ENCODE results near the gene SLC35B2.

DNA sequence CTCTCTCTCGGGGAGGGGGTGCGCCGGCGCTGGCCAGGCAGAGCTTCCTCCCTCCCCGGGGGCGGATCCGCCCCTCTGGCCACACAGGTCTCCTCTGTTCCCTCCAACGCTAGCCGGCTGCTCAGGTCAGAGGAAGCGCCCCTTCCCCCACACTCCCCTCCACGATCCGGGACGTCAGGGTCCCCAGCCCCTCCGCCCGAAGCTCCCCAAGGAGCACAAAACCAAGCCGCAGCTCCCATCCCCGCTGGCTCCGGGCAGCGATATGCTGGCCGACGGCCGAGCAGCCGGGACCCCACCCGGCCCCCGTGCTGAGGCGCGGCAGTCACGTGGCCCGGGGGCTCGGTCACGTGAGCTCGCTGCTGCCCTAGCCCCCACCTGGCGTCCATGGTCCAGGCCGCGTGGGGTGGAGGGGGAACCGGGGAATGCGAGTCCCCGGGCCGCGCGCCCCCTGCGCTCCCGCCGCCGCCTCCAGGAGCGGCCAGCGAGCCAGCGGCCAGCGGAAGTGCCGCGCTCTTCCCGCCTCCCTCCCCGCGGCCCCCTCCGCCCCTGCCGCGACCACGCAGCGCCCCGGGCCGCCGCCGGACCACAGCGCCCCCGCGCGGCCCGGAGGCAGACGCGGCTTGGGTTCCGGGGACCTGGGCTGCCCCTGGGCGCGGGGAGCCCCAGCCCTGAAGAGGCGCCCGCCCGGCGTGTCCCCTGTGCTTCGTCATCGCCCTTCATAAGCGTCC lies at the start of gene SLC35B2:
- TF ChIP-seq, protein P1, sequence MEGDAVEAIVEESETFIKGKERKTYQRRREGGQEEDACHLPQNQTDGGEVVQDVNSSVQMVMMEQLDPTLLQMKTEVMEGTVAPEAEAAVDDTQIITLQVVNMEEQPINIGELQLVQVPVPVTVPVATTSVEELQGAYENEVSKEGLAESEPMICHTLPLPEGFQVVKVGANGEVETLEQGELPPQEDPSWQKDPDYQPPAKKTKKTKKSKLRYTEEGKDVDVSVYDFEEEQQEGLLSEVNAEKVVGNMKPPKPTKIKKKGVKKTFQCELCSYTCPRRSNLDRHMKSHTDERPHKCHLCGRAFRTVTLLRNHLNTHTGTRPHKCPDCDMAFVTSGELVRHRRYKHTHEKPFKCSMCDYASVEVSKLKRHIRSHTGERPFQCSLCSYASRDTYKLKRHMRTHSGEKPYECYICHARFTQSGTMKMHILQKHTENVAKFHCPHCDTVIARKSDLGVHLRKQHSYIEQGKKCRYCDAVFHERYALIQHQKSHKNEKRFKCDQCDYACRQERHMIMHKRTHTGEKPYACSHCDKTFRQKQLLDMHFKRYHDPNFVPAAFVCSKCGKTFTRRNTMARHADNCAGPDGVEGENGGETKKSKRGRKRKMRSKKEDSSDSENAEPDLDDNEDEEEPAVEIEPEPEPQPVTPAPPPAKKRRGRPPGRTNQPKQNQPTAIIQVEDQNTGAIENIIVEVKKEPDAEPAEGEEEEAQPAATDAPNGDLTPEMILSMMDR (IDR thresholded peaks at IDR 0.05): peak; percentile 28 to 94 (median 93)
- TF ChIP-seq POLR2A (IDR thresholded peaks at IDR 0.05): peak; percentile 66
- no peak for TF ChIP-seq EP300 (IDR thresholded peaks at IDR 0.05)

Data from ovary (tissue), 3 donors.